HepG2 (cell line): ENCODE results near the gene PBX4.

Experiments used
- EZH2 ChIP-seq: conservative IDR thresholded peaks from 2 replicates; pipeline ENCODE4 v1.6.1; 2012; ENCODE audit warnings: mild to moderate bottlenecking, low read depth, low read length, moderate library complexity
- RFX3 ChIP-seq: IDR thresholded peaks from 2 replicates; pipeline ENCODE4 v1.6.1; 2016; ENCODE audit warnings: missing biosample characterization, missing genetic modification reagents
- TF ChIP-seq, protein P1 (sequence below): IDR thresholded peaks from 2 replicates; pipeline ENCODE4 v1.6.1; 2016; ENCODE audit warnings: mild to moderate bottlenecking, missing biosample characterization, missing genetic modification reagents
- TF ChIP-seq, protein P2 (sequence below): sonication (generic); formaldehyde crosslinking; IDR thresholded peaks from 2 replicates; pipeline ENCODE4 v1.4.0; 2020; ENCODE audit warnings: missing genetic modification reagents
- TF ChIP-seq, protein P3 (sequence below): IDR thresholded peaks from 2 replicates; pipeline ENCODE4 v1.6.1; 2012; ENCODE audit warnings: low read length, improper control_type of control experiment

DNA sequence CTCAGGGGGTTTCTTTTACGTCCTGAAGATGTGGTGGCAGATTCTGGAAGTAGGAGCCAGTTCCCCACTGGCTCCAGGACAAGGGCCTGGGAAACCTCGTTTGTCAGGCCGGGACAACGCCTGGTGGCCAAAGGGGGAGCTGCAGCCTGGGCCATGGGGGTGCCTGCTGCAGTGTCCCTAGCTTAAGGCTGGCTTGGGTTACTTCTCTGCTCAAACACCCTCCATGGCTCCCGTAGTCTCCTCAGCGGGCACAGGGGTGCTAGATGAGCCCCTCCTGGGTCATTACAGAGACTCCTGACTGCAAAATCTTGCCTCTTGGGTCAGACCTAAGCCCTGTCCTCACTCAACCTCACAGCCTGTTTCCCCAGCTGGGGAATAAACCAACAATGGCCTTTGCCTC is 65.7 kb downstream of the PBX4 start:
- TF ChIP-seq, protein P1, sequence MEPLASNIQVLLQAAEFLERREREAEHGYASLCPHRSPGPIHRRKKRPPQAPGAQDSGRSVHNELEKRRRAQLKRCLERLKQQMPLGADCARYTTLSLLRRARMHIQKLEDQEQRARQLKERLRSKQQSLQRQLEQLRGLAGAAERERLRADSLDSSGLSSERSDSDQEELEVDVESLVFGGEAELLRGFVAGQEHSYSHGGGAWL (CRISPR knock-in tag): no peak
- TF ChIP-seq, protein P2, sequence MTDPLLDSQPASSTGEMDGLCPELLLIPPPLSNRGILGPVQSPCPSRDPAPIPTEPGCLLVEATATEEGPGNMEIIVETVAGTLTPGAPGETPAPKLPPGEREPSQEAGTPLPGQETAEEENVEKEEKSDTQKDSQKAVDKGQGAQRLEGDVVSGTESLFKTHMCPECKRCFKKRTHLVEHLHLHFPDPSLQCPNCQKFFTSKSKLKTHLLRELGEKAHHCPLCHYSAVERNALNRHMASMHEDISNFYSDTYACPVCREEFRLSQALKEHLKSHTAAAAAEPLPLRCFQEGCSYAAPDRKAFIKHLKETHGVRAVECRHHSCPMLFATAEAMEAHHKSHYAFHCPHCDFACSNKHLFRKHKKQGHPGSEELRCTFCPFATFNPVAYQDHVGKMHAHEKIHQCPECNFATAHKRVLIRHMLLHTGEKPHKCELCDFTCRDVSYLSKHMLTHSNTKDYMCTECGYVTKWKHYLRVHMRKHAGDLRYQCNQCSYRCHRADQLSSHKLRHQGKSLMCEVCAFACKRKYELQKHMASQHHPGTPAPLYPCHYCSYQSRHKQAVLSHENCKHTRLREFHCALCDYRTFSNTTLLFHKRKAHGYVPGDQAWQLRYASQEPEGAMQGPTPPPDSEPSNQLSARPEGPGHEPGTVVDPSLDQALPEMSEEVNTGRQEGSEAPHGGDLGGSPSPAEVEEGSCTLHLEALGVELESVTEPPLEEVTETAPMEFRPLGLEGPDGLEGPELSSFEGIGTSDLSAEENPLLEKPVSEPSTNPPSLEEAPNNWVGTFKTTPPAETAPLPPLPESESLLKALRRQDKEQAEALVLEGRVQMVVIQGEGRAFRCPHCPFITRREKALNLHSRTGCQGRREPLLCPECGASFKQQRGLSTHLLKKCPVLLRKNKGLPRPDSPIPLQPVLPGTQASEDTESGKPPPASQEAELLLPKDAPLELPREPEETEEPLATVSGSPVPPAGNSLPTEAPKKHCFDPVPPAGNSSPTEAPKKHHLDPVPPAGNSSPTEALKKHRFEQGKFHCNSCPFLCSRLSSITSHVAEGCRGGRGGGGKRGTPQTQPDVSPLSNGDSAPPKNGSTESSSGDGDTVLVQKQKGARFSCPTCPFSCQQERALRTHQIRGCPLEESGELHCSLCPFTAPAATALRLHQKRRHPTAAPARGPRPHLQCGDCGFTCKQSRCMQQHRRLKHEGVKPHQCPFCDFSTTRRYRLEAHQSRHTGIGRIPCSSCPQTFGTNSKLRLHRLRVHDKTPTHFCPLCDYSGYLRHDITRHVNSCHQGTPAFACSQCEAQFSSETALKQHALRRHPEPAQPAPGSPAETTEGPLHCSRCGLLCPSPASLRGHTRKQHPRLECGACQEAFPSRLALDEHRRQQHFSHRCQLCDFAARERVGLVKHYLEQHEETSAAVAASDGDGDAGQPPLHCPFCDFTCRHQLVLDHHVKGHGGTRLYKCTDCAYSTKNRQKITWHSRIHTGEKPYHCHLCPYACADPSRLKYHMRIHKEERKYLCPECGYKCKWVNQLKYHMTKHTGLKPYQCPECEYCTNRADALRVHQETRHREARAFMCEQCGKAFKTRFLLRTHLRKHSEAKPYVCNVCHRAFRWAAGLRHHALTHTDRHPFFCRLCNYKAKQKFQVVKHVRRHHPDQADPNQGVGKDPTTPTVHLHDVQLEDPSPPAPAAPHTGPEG (CRISPR knock-in tag): no peak
- TF ChIP-seq EZH2: no peak
- TF ChIP-seq, protein P3, sequence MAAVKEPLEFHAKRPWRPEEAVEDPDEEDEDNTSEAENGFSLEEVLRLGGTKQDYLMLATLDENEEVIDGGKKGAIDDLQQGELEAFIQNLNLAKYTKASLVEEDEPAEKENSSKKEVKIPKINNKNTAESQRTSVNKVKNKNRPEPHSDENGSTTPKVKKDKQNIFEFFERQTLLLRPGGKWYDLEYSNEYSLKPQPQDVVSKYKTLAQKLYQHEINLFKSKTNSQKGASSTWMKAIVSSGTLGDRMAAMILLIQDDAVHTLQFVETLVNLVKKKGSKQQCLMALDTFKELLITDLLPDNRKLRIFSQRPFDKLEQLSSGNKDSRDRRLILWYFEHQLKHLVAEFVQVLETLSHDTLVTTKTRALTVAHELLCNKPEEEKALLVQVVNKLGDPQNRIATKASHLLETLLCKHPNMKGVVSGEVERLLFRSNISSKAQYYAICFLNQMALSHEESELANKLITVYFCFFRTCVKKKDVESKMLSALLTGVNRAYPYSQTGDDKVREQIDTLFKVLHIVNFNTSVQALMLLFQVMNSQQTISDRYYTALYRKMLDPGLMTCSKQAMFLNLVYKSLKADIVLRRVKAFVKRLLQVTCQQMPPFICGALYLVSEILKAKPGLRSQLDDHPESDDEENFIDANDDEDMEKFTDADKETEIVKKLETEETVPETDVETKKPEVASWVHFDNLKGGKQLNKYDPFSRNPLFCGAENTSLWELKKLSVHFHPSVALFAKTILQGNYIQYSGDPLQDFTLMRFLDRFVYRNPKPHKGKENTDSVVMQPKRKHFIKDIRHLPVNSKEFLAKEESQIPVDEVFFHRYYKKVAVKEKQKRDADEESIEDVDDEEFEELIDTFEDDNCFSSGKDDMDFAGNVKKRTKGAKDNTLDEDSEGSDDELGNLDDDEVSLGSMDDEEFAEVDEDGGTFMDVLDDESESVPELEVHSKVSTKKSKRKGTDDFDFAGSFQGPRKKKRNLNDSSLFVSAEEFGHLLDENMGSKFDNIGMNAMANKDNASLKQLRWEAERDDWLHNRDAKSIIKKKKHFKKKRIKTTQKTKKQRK: no peak
- TF ChIP-seq RFX3: no peak
